ENCODE data around the gene ENTPD7.

ENTPD7 gene

GRCh38 chr10:99652800-99653390 is 6.4 kb upstream of the ENTPD7 start:
- DNase-seq: no peak

DNA sequence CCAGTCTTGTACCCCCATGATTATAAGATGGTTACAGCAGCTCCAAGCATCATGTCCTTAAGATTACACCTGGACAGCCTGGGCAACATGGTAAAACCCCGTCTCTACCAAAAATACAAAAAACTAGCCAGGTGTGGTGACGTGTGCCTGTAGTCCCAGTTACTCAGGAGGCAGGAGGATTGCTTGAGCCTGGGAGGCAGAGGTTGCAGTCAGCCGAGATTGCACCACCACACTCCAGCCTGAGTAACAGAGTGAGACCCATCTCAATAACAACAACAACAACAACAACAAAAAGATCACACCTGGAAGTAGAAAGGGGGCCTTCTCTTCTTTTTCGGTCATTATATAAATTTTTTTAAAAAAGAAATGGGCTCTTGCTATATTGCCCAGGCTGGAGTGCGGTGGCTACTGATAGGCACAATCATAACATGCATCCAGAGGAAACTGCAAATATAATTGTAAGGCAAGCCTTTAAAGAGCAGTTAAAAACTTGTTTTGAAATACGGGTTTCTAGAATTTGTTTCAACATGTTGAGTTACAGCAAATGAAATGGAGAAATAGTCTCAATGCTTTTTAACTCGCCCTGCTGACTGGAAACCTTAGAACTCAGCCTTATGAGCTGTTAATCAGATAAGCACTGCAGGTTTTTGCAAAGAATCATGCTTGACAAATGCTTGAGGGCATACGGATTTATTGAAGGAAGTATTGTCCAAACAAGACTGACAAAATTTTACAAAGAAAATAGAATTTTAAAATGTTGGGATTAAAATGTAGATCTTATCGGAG is 4.7 kb upstream of the ENTPD7 start:
- no peak for DNase-seq

GRCh38 chr10:99656199-99657064 is 2.9 kb upstream of the ENTPD7 start:
- no peak for DNase-seq

DNA sequence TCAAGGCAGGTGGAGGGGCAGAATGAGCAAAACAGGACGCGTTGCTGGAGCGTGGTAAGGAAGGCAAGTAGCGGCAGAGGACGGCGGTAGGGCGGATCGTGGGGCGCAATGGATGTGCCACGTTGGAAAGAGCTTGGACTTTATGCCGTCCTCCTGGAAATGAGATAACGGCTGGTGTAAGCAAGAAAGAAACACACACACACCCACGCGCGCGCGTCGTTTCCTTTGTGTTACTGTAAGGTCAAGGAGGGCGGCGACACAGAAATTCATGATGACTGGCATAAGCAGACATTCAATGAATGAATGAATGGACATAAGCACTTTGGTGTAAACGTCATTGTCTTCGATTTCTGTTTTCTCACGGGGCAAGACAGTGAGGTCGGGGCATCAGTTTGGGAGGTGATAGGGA is 683 bp upstream of the ENTPD7 start:
- no peak for DNase-seq

- DNase-seq: no peak
Observed at GRCh38 chr10:99659868-99660366, 608 bp downstream of the ENTPD7 start.

DNA sequence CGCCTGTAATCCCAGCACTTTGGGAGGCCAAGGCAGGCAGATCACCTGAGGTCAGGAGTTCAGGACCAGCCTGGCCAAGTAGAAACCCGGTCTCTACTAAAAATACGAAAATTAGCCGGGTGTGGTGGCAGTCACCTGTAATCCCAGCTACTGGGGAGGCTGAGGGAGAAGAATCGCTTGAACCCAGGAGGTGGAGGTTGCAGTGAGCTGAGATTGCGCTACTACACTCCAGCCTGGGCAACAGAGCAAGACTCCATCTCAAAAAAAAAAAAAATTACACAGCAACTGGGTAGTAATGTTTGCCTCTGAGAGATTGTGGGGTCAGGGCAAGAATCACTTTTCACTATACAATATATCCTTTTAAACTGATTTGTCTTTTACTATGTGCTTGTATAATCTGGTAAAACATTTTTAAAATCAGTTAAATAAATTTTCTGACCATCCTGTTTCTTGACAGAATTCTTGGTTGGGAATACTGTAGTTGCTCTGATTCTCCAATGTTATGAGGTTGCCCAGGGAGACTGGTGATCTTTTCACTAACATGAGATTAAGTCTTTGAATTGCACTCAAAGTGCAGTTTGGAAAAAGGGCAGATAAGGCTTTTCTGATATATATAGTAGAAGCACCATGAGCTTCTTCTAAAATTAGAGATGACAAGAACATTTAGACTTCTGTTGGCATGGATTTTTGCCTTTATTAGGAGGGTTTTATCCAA is 1.5 kb downstream of the ENTPD7 start:
- DNase-seq: no peak

- no peak for DNase-seq
Observed at GRCh38 chr10:99661377-99661763, 2.1 kb downstream of the ENTPD7 start.

DNA sequence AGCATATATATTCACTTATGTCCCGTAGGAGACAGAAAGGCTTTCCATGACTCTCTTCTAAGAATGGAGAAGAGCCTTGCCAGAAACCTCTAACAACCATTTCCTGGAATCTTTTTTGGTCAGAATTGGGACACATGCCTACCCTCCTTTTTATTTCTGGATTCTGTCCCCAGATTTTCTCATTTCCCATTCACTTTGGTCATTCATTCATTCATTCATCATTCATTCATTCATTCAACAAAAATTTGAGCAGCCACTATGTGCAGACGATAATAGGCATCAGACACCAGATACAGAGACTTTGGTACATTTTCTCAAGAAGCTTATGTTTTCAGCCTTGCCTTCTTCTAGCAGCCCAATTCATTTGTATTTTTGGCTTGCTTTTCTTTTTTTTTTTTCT is 6.0 kb downstream of the ENTPD7 start:
- no peak for DNase-seq

- DNase-seq: no peak
Observed at GRCh38 chr10:99667108-99667751, 7.9 kb downstream of the ENTPD7 start.

GRCh38 chr10:99671386-99671785 is 12.1 kb downstream of the ENTPD7 start:
- no peak for DNase-seq

DNA sequence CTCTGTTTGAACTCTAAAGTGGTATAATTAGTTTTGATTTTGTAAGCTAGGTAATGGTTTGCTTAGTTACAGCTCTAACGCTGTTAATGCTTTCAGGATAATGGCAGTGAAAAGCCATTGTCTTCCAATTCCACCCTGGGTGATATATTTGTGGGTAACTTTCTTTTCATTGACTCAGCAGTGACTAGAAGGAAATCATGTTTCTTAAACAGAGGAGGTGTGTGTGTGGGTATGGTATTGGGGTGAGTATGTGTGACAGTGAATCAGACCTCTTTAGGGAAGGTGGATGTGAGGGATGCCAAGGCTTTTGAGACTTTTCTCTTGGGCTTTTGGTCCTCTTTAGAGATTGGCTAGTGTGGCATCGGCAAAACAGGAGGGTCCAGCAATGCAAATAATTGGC is 13.6 kb downstream of the ENTPD7 start:
- no peak for DNase-seq

GRCh38 chr10:99673492-99673891 is 14.2 kb downstream of the ENTPD7 start:
- no peak for DNase-seq

DNA sequence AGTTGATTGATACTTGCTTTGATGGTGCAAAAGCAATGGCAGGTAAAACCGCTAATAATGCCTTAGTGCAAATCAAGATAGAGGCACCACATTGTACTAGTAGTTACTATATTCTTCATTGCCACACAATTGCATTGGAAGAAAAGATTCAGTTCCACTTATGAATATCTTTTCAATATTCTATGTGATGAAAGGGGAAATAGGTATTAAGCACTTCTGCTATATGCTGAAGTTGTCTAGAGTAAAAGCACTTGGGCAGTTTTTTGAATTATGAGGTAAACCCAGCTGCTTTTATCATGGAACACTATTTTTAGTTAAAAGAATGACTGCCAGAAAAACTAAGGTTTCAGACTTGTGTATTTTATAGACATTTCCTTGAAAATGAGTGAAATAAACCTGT is 15.5 kb downstream of the ENTPD7 start:
- no peak for DNase-seq

- DNase-seq: no peak
Observed at GRCh38 chr10:99676426-99676825, 17.1 kb downstream of the ENTPD7 start.

DNA sequence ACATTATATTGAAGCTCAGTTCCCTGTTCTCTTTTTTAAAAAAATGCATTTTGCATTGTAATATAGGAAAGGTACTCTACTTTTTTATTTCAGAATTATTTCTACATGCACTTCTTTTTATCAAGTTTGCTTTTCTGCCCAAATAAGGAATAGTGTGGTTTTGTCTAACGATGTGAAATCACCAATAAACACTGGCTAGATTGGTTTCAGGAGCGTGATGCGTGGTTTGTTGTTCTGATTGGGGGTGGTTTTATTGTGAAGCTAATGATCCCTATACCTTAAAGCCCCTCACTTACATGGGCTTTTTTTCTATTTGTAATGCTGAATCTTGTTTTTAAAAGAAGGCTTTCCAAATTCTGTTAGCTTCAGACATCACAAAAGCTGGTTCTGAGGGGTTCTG is 17.6 kb downstream of the ENTPD7 start:
- no peak for DNase-seq

DNA sequence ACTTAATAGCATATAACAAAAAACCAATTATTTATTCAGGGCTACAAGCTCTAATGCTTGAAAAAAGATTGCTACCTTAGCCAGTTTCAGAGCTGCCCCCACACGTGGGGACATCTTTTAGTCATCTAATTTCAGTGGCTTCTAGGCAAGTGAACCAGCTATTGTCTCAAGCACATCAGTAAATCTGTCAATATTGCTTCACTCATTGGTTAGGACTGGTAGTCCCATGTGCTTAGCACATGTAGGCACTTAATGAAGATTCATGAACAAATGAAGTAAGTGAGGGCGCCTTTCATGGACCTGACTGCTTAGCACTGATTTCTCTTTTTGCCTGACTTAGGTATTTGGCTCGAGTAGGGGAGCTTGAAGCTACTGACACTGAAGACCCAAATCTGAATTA is 19.6 kb downstream of the ENTPD7 start:
- DNase-seq: no peak

DNA sequence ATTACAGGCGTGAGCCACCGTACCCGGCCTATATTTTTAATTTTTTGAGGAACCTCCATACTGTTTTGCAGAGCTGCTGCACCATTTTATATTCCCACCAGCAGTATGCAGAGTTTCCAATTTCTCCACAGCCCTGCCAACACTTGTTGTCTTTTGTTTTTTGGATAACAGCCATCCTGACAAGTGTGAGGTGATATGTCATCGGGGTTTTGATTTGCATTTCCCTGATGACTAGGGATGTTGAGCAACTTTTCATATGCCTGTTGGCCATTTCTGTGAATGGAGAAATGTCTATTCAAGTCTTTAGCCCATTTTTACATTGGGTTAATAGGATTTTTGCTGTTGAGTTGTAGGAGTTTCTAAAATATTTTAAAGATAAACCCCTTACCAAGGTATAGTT is 22.2 kb downstream of the ENTPD7 start:
- no peak for DNase-seq

DNA sequence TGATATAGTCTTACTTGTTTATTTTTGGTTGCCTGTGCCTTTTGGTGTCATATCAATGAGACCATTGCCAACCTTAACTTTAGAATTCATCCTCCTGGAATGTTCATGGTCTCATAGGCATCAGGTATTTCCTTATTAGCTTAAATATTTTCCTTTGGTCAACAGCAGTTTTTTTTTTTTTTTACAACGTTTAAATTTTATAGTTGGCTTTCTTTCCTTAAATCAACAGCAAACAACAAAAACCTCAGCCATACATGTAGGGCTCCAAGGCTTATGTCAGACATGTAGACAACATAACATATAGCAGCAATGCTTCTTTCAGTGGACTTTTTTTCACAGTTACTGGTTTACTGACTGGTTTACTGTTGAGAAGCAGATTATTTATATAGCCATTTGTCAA is 22.7 kb downstream of the ENTPD7 start:
- no peak for DNase-seq

DNA sequence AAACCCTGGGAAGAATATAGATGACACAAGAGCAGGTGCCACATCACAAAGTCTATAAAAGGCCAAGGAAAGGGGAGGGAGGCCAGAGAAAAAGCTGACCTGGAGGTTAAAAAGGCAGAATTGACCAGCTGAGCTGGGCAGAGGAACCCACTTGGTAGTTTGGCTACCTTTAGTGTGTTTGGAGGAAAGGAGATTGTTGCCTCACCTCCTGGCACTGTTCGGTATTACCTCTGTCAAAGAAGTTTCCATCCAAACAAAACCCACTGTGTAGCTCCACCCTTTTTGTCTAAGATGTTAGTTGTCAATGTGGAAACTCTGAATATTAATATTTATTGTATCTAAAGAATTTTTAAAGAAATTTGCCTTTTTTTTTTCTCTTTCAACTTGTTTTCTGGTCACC is 23.4 kb downstream of the ENTPD7 start:
- DNase-seq: no peak

GRCh38 chr10:99685597-99685967 is 26.3 kb downstream of the ENTPD7 start:
- DNase-seq: no peak

- DNase-seq: no peak
Observed at GRCh38 chr10:99689461-99689860, 30.2 kb downstream of the ENTPD7 start.

DNA sequence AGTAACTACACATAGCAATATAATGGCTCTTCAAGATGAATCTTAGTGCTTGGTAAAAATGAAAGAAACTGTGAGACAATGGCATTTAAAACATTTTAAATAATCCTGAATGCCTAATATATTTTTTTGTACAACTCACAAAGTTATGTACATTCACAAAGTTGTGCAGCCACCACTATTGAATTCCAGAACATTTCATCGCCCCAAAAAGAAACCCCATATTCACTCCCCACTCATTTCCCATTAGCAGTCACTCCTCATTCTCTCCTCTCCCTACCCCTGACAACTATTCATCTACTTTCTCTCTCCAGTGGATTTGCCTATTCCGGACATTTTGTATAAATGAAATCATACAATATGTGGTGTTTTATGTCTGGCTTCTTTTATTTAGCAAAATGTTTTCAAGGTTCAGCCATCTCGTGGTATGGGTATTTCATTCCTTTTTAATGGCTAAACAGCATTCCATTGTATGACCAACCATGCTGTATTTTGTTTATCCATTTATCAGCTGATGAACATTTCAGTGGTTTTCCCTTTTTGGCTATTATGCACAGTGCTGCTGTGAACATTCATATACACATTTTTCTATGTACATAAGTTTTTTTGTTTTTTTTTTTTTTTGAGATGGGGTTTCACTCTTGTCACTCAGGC is 34.7 kb downstream of the ENTPD7 start:
- DNase-seq: no peak

All from NCI-H1105 (cell line).